CD14-positive monocyte (primary cell): ENCODE results near the gene HSF2. TPM values are rescaled to one million over a fixed set of nuclear protein-coding genes. Genes with fewer than 3 reads are reported as not detected.

Experiments used
- DNase-seq, 3 donors: peaks; one replicate each; pipeline ENCODE4 v3.0.0-alpha.2; 2011 to 2022
- H2AFZ ChIP-seq: 2 replicates; pipeline ENCODE4 v1.6.0; 2012; ENCODE audit warnings: mild to moderate bottlenecking, low read depth, low read length, inconsistent platforms; ENCODE audit not compliant: insufficient read depth, poor library complexity, severe bottlenecking
- H3K27ac ChIP-seq, 2 donors: 1 replicate in 1 of 2; 2 replicates in 1 of 2; pipeline ENCODE4 v1.5.1; 2012 to 2013; ENCODE audit warnings: low read length in 2 of 2, control low read depth in 1 of 2, inconsistent platforms in 1 of 2, low read depth in 1 of 2, mild to moderate bottlenecking in 1 of 2
- H3K27me3 ChIP-seq, 2 donors: one replicate each; pipeline versions ENCODE4 v1.6.0 to v1.6.1; 2011 to 2013; ENCODE audit warnings: low read length in 2 of 2; ENCODE audit not compliant: control insufficient read depth in 2 of 2, insufficient read depth in 2 of 2
- H3K36me3 ChIP-seq, 2 donors: replicated peaks in 1 of 2; 1 replicate in 1 of 2; 2 replicates in 1 of 2; pipeline versions ENCODE4 v1.5.1 to v1.6.1; 2012 to 2013; ENCODE audit warnings: low read length in 2 of 2, control low read depth in 1 of 2, inconsistent platforms in 1 of 2, mild to moderate bottlenecking in 1 of 2; ENCODE audit not compliant: insufficient read depth in 2 of 2, control insufficient read depth in 1 of 2
- H3K4me1 ChIP-seq, 2 donors: 1 replicate in 1 of 2; 2 replicates in 1 of 2; pipeline versions ENCODE4 v1.5.1 to v1.6.1; 2012 to 2013; ENCODE audit warnings: low read length in 2 of 2, control low read depth in 1 of 2, inconsistent platforms in 1 of 2, mild to moderate bottlenecking in 1 of 2, moderate library complexity in 1 of 2; ENCODE audit not compliant: insufficient read depth in 2 of 2, control insufficient read depth in 1 of 2
- H3K4me2 ChIP-seq: replicated peaks from 2 replicates; pipeline ENCODE3; 2012; ENCODE audit warnings: low read length, moderate library complexity, mild to moderate bottlenecking; ENCODE audit not compliant: poor library complexity, severe bottlenecking; ENCODE audit errors: extremely low read depth
- H3K4me3 ChIP-seq, 3 experiments: fragments of 200-600 bp in 1 of 3; sonication (generic) in 1 of 3; replicated peaks in 1 of 3; 1 replicate in 2 of 3; 2 replicates in 1 of 3; pipeline ENCODE4 v1.5.1; 2011 to 2013; ENCODE audit warnings: low read length in 3 of 3, mild to moderate bottlenecking in 3 of 3, control low read depth in 2 of 3, low read depth in 2 of 3, inconsistent platforms in 1 of 3, moderate library complexity in 1 of 3
- H3K79me2 ChIP-seq: 2 replicates; pipeline ENCODE4 v1.6.0; 2012; ENCODE audit warnings: mild to moderate bottlenecking, control low read depth, inconsistent platforms, low read length, moderate library complexity; ENCODE audit not compliant: insufficient read depth
- H3K9ac ChIP-seq: 2 replicates; pipeline ENCODE4 v1.6.0; 2017; ENCODE audit warnings: low read length, mild to moderate bottlenecking; ENCODE audit not compliant: insufficient read depth, poor library complexity, severe bottlenecking
- H3K9me3 ChIP-seq, 2 donors: replicated peaks in 1 of 2; 1 replicate in 1 of 2; 2 replicates in 1 of 2; pipeline versions ENCODE4 v1.5.1 to v1.6.1; 2012 to 2013; ENCODE audit warnings: low read length in 2 of 2, control low read depth in 1 of 2; ENCODE audit not compliant: control insufficient read depth in 1 of 2, insufficient read depth in 1 of 2
- H4K20me1 ChIP-seq: 2 replicates; pipeline ENCODE4 v1.6.0; 2012; ENCODE audit warnings: mild to moderate bottlenecking, low read length, control low read depth, moderate library complexity; ENCODE audit not compliant: insufficient read depth
- H3K27ac Mint-ChIP-seq, 7 donors: one replicate each; pipeline ENCODE4 v1.8.0; 2020; ENCODE audit warnings: mild to moderate bottlenecking in 7 of 7, mixed read lengths in 7 of 7, moderate library complexity in 6 of 7, inconsistent platforms in 2 of 7
- H3K27me3 Mint-ChIP-seq, 3 donors: one replicate each; pipeline ENCODE4 v1.8.0; 2021 to 2022; ENCODE audit warnings: low read depth in 3 of 3, mild to moderate bottlenecking in 3 of 3, mixed read lengths in 3 of 3, moderate library complexity in 3 of 3, inconsistent platforms in 1 of 3
- H3K36me3 Mint-ChIP-seq, 2 donors: one replicate each; pipeline ENCODE4 v1.8.0; 2020; ENCODE audit warnings: mixed read lengths in 2 of 2, inconsistent platforms in 1 of 2, mild to moderate bottlenecking in 1 of 2
- H3K4me1 Mint-ChIP-seq: one replicate; pipeline ENCODE4 v1.8.0; 2020; ENCODE audit warnings: mild to moderate bottlenecking, mixed read lengths
- H3K4me3 Mint-ChIP-seq, 2 donors: one replicate each; pipeline ENCODE4 v1.8.0; 2020; ENCODE audit warnings: mild to moderate bottlenecking in 2 of 2, mixed read lengths in 2 of 2, moderate library complexity in 1 of 2
- H3K9me3 Mint-ChIP-seq, 7 donors: one replicate each; pipeline ENCODE4 v1.8.0; 2020 to 2022; ENCODE audit warnings: mixed read lengths in 7 of 7, mild to moderate bottlenecking in 6 of 7, moderate library complexity in 6 of 7, inconsistent platforms in 2 of 7
- WGBS: methylation state at CpG from one replicate; pipeline ENCODE4 v1.1.5; 2013; ENCODE audit warnings: missing lambda C conversion rate; ENCODE audit not compliant: insufficient coverage; 5-methylcytosine and 5-hydroxymethylcytosine counted together
- intact Hi-C, 2 donors: fragments of 100-400 bp; cut with micrococcal nuclease; formaldehyde crosslinking; loops; one replicate each; pipeline versions ENCODE4 v1.15.0 to v1.15.1; 2023
- polyA plus RNA-seq, 3 donors: library from polyadenylated mRNA; depleted of rRNA in 1 of 3; unstranded in 2 of 3; stranded (reverse) in 1 of 3; fragments of 300-500 nt in 2 of 3; fragments of >200 nt in 1 of 3; fragmentation: Illumina TruSeq in 2 of 3; gene quantifications; 1 replicate in 2 of 3; 2 replicates in 1 of 3; pipeline ENCODE4 v1.2.3, GENCODE V29; 2012 to 2021
- TF ChIP-seq, protein P1 (sequence below): fragments of 200-600 bp; IDR thresholded peaks from one replicate; pipeline ENCODE4 v1.8.0; 2022; ENCODE audit warnings: antibody characterized with exemption, mild to moderate bottlenecking

HSF2 gene
- polyA plus RNA-seq, 3 donors, result 2.3 to 8.8 (median 2.6) TPM

DNA sequence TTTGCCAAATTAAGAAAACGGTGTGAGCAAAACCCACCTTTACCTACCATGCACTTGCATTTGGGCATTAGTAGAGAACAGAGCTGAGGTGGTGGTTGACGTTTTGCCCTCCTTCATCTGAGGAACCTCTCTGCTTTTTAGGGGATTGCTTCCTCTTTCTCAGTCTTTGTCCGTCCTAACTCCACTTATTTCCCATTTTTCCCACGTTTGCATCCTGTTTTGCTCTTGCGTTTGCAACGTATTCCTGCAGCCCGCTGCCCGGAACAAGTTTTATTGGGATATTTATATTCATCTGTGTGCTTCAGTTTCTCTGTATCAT, 72.5 kb downstream of the HSF2 start:
- Histone ChIP-seq H3K4me2 (peak overlapping the region; percentile 87), H3K36me3 (peaks cover 0 to 6% of the 10 kb centered on the region in 2 donors), H3K27me3 (no peaks in the 10 kb centered on the region), H3K9ac (peak overlapping the region; percentile 98), H3K4me3 (peak overlapping the region; percentile 88 to 92 (median 89)), H2AFZ (peak overlapping the region; percentile 87), H3K4me1 (peaks cover 20 to 25% of the 10 kb centered on the region in 2 donors), H3K9me3 (no peaks in the 10 kb centered on the region), H3K27ac (peak overlapping the region; percentile 94 to 100), H3K79me2 (peaks cover 46% of the 10 kb centered on the region), H4K20me1 (peaks cover 31% of the 10 kb centered on the region)
- Mint-ChIP-seq H3K4me3 (peak overlapping the region; percentile 92 to 100), H3K36me3 (peaks cover 11 to 13% of the 10 kb centered on the region in 2 donors), H3K9me3 (no peaks in the 10 kb centered on the region), H3K4me1 (peaks cover 28% of the 10 kb centered on the region), H3K27me3 (peaks cover 0 to 2% (median 0%) of the 10 kb centered on the region in 3 donors), H3K27ac (peak overlapping the region; percentile 99 to 100 (median 100))
- no CpG with 5 or more reads among the region's 8 CpGs for WGBS
- DNase-seq, result no peak
- intact Hi-C loops, result loop anchor here (5.0 to 10.0 kb wide), 3 partner anchors 67 to 243 kb away; no protein-coding TSS in a partner anchor
- TF ChIP-seq, protein P1, sequence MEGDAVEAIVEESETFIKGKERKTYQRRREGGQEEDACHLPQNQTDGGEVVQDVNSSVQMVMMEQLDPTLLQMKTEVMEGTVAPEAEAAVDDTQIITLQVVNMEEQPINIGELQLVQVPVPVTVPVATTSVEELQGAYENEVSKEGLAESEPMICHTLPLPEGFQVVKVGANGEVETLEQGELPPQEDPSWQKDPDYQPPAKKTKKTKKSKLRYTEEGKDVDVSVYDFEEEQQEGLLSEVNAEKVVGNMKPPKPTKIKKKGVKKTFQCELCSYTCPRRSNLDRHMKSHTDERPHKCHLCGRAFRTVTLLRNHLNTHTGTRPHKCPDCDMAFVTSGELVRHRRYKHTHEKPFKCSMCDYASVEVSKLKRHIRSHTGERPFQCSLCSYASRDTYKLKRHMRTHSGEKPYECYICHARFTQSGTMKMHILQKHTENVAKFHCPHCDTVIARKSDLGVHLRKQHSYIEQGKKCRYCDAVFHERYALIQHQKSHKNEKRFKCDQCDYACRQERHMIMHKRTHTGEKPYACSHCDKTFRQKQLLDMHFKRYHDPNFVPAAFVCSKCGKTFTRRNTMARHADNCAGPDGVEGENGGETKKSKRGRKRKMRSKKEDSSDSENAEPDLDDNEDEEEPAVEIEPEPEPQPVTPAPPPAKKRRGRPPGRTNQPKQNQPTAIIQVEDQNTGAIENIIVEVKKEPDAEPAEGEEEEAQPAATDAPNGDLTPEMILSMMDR, result no peak

DNA sequence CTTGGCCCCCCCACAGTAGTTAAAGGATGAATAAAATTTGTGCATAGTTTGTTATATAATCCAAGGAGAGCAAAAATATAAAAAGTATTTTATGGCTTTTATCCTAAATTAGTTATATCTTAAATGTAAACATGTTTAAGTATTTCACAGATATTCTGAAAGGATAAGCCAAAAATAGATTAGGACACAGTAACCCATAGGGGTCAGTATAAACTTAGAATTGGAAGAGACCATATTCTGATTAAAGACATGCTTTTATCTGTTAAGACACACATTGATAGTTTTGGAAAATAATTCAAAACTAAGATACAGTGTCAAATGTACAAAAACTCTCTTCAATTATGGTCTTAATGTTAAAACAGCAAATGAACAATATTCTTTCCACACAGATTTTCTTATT, 76.7 kb downstream of the HSF2 start:
- no peak overlapping the region for H3K27ac ChIP-seq
- H3K4me1 Mint-ChIP-seq, result peaks cover 3% of the 10 kb centered on the region
- H3K79me2 ChIP-seq, result peaks cover 5% of the 10 kb centered on the region
- no peaks in the 10 kb centered on the region for H3K36me3 Mint-ChIP-seq
- no peaks in the 10 kb centered on the region for H3K9me3 ChIP-seq
- TF ChIP-seq, protein P1, result peak; percentile 69
- DNase-seq, result peak in 2 of 3 donors; percentile 15 to 16
- no peaks in the 10 kb centered on the region for H3K27me3 Mint-ChIP-seq
- no peaks in the 10 kb centered on the region for H4K20me1 ChIP-seq
- no peak overlapping the region for H3K27ac Mint-ChIP-seq
- H3K27me3 ChIP-seq, result no peaks in the 10 kb centered on the region
- no peak overlapping the region for H3K4me3 Mint-ChIP-seq
- no peak overlapping the region for H2AFZ ChIP-seq
- H3K4me3 ChIP-seq, result no peak overlapping the region
- H3K4me1 ChIP-seq, result peaks cover 7 to 8% of the 10 kb centered on the region in 2 donors
- no peaks in the 10 kb centered on the region for H3K9me3 Mint-ChIP-seq
- intact Hi-C loops, result loop anchor here (10.0 kb wide), 2 partner anchors 71 to 239 kb away; no protein-coding TSS in a partner anchor
- H3K36me3 ChIP-seq, result no peaks in the 10 kb centered on the region
- H3K4me2 ChIP-seq, result no peak overlapping the region
- no peak overlapping the region for H3K9ac ChIP-seq
